ENCODE data around the gene SEC31B. TPM values are rescaled to one million over a fixed set of nuclear protein-coding genes. Genes with fewer than 3 reads are reported as not detected.

Gene SEC31B
- total and polyA plus RNA-seq, 2 of the 8 experiments (the other 6 are each of a cell fraction or from before 2014, with no cell fraction given) = 4.1 to 5.3 TPM

DNA sequence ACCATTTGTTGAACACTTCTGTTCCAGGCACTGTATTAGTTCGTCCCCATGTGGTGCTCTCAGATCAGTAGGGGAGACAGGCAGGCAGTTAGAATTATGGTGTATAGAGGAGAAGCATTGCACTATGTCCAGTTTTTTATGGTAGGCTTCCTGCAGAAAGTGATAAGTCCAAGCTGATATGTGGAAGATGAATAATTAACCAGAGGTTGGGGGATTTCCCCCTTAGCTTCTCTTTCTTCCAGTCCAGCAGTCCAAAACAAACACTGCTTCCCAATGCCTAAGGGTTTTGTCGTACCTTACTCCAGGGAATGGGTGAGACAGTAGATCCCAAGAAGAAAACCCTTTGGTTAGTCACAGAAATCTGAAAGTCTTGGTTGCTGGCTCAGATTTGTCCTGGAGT is 35.2 kb upstream of the SEC31B start:
- no peaks in the 10 kb centered on the region for H3K27me3 ChIP-seq (replicated peaks in 1 of 4; ENCODE audit: control insufficient read depth in 3 of 4, extremely low read depth in 1 of 4, insufficient read depth in 3 of 4, low read length in 3 of 4)
- DNase-seq (ENCODE audit: low read depth in 1 of 2, low spot score in 2 of 2) (no peak), FAIRE-seq (no peak)
- H4K20me1 ChIP-seq (replicated peaks in 1 of 2; ENCODE audit: control insufficient read depth in 1 of 2, insufficient read depth in 2 of 2, low read length in 2 of 2) = peaks cover 0 to 2% of the 10 kb centered on the region in 2 experiments
- no peak overlapping the region for H4K5ac ChIP-seq (ENCODE audit: insufficient read length, low read depth, low read length)
- H4K8ac ChIP-seq (ENCODE audit: extremely low read depth, insufficient read depth, low read length) = no peak overlapping the region
- no peak overlapping the region for H2BK5ac ChIP-seq (ENCODE audit: low read depth, low read length)
- no peak overlapping the region for H3K23ac ChIP-seq (ENCODE audit: insufficient read length)
- H3K18ac ChIP-seq (ENCODE audit: extremely low read depth, low read length) = no peak overlapping the region
- H3K36me3 ChIP-seq (ENCODE audit: control insufficient read depth in 2 of 4, insufficient read depth in 4 of 4, low read length in 3 of 4) = peaks cover 2 to 19% (median 8%) of the 10 kb centered on the region in 4 experiments; a peak in 6 of 8 replicates
- no peak overlapping the region for H2BK120ac ChIP-seq (replicated peaks; ENCODE audit: low read depth, low read length)
- H3K56ac ChIP-seq (replicated peaks; ENCODE audit: insufficient read length, low read depth, low read length) = no peak overlapping the region
- 94% methylated on average over 2 of the region's 2 CpGs; no CpG with 5 or more reads in 1 of the 2 experiments for WGBS, 2 experiments (ENCODE audit: extremely low coverage in 1 of 2, insufficient coverage in 1 of 2, insufficient read length in 1 of 2, insufficient replicate concordance in 2 of 2, low coverage in 1 of 2, low lambda C conversion rate in 2 of 2, missing lambda C conversion rate in 1 of 2)
- no peak overlapping the region for H3K14ac ChIP-seq (ENCODE audit: insufficient read length)
- no peaks in the 10 kb centered on the region for H3K79me2 ChIP-seq (ENCODE audit: control insufficient read depth in 1 of 2, insufficient read depth in 2 of 2, low read length in 2 of 2)
- ChIA-PET POLR2A (ENCODE audit: partially characterized antibody) (interaction anchor here (0.6 to 5.4 kb wide), 9 partner anchors 9 to 328 kb away, joined by 3 to 41 read pairs (median 3); partner anchors contain the start of gene HIF1AN), CTCF (ENCODE audit: partially characterized antibody) (interaction anchor here (0.6 to 4.0 kb wide), 12 partner anchors 9 to 504 kb away, joined by 3 to 16 read pairs (median 5); partner anchors contain the start of gene HIF1AN)
- no peak overlapping the region for H4K91ac ChIP-seq (replicated peaks; ENCODE audit: insufficient read length, low read length)
- H2BK15ac ChIP-seq (ENCODE audit: low read length) = no peak overlapping the region
- H3K4me1 ChIP-seq (replicated peaks in 1 of 4; ENCODE audit: control insufficient read depth in 3 of 4, insufficient read depth in 4 of 4, low read length in 3 of 4) = no peaks in the 10 kb centered on the region
- H3K4me3 ChIP-seq (ENCODE audit: extremely low read depth in 1 of 4, insufficient read depth in 2 of 4, low read depth in 3 of 4, low read length in 4 of 4) = no peak overlapping the region
- no peaks in the 10 kb centered on the region for H3K23me2 ChIP-seq (ENCODE audit: low read depth, low read length)
- no peak overlapping the region for H2BK20ac ChIP-seq (ENCODE audit: low read length)
- H2AFZ ChIP-seq (ENCODE audit: low read length) = no peak overlapping the region
- no peak overlapping the region for H3K27ac ChIP-seq (ENCODE audit: low read depth, low read length)
- no peak overlapping the region for H2AK5ac ChIP-seq (ENCODE audit: low read depth, low read length)
- no peak overlapping the region for H3K4ac ChIP-seq (replicated peaks; ENCODE audit: insufficient read length, low read depth, low read length)
- H3K79me1 ChIP-seq (ENCODE audit: low read depth, low read length) = no peaks in the 10 kb centered on the region
- no peak overlapping the region for H3K9ac ChIP-seq (replicated peaks in 1 of 4; ENCODE audit: extremely low read depth in 1 of 4, low read depth in 3 of 4, low read length in 3 of 4)
- H3K9me3 ChIP-seq (ENCODE audit: insufficient read depth in 2 of 2, low read depth in 1 of 2, low read length in 1 of 2) = no peaks in the 10 kb centered on the region
- no peak overlapping the region for H3K4me2 ChIP-seq (ENCODE audit: insufficient read depth in 1 of 2, low read depth in 2 of 2, low read length in 2 of 2)
- TF ChIP-seq CHD2 (IDR thresholded peaks at IDR 0.05; ENCODE audit: low read length) (no peak), SIX5 (IDR thresholded peaks at IDR 0.05; ENCODE audit: low read depth, low read length) (no peak), RNF2 (IDR thresholded peaks at IDR 0.05; ENCODE audit: borderline replicate concordance, low read depth, low read length, missing control alignments, poor library complexity, severe bottlenecking) (no peak), POLR2A (IDR thresholded peaks at IDR 0.05; ENCODE audit: control extremely low read depth in 1 of 2, low read depth in 2 of 2, low read length in 2 of 2) (no peak), CBX5 (IDR thresholded peaks at IDR 0.05; ENCODE audit: low read depth, low read length) (no peak)
- no peak overlapping the region for H2BK12ac ChIP-seq (ENCODE audit: low read depth, low read length)

All from H1 (cell line).